Effector CD4-positive, alpha-beta T cell (primary cell): ENCODE data around the gene AKAP13.

Experiments used
- DNase-seq: peaks from one replicate; pipeline ENCODE4 v3.0.0-alpha.2; 2020

Gene AKAP13

DNA sequence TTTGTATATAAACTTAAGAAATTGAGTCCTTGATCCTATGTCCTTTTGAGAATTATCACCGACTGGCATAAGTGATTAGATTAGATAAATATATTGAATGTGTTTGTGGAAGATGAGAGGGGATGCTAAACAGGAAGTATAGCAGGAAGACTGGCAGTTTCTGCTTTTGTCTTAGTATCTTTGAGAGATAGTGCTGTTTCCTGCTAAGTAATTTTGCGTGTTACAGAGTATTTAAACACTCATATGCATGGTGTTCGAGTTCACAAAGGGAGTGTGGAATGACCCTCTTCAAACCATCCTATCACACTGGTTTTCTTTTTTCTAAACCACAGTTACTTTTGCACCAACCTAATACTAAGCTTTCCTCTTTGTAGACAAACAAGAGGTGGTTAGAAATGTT, 308.3 kb downstream of the AKAP13 start:
- no peak for DNase-seq

GRCh38 chr15:85689729-85690128, 309.3 kb downstream of the AKAP13 start:
- DNase-seq, result peak; percentile 58

- DNase-seq, result peak; percentile 20
Observed at GRCh38 chr15:85690561-85691231, 310.3 kb downstream of the AKAP13 start.

DNA sequence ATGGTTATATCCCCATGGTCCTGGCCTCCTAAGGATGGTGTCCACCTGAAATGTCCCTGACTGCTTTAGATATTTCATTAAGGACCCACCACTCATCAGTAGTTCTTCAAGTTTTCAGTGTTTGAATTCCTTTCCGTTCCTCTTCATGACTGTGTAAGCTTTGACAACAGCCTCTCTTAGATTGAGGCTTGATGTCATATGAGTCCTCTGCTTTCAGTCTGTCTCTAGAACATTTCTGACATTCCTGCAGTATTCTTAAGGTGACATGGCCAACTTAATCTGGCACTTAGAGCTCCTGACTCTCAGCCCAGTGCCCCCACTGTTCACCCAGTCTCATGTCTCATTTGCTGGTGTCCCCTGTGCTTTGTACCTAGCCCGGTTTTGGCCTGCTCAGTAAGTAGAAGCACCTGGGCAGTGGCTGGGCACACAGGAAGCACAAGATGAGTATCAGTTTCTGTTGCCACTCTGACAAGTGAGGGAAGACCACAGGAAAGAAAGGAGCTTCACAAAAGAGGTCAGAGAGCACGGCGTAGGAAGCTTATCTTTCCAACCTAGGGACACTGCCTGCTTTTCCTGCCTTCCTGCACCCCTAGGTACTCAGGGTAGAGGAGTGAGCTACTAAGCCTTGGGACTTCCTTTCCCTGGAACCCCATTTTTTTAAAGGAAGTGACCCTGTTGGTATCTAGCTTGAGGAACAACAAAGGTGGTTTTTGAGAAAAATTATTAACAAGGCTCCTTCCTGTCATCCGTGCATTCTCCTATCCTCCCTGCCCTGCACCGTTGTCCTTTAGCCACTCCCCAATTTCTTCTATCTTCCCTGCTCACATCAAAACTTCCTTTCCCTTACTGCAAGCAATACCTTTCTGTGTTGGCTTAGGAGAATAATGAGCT, 311.2 kb downstream of the AKAP13 start:
- no peak for DNase-seq

DNA sequence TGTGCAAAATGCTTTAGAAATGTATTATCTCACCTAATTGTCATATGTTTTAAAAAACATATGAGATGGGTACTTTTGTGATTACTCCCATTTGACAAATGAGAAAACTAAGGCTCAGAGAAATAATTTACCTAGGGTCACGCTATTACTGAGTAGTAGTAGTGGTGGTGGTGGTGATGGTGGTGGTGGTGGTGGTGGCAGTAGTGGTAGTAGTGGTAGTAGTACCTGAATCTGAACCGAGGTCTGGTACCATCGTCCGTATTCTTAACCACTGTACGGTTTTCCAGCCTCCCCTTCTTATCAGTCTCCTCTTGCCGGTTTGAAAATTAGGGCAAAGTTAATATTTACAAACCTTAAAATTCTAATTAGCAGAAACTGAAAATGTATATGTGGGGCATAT, 311.9 kb downstream of the AKAP13 start:
- DNase-seq, result no peak

DNA sequence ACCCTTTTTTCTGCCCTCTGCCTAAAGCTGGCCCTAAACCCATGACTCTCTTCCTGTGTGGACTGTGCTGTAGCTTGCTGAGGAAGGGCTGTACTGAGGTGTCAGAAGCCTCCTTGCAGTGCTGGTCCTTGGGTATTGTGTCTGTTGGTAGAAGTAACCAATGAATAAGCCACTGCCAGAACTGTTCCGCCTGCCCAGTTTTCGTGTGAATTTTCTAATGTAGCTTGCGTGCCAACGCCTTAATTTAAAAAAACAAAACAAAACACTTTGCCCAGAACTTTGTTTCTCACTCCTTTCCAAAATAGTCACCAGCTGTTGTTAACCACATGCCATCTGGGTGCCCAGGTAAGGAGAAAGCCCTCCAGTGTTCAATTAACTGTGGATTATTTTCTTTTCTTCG, 312.5 kb downstream of the AKAP13 start:
- peak; percentile 24 for DNase-seq

GRCh38 chr15:85693277-85693676, 312.9 kb downstream of the AKAP13 start:
- no peak for DNase-seq

DNA sequence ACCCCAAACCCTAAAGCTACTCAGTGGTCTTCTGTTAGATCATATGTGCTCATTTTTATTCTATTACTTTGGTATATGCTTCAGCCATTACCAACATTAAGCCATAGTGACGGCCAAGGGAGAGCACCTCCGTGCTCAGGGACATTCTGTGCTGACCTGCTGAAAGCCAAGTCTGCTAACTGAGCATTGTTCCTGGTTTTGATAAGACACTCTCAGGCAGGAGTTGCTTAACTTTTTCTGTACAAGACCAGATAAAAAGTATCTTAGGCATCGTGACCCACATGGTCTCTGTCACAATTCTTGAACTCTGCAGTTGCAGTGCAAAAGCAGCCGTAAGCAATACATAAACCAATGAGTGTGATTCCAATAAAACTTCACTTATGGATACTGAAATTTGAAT, 313.7 kb downstream of the AKAP13 start:
- no peak for DNase-seq

DNA sequence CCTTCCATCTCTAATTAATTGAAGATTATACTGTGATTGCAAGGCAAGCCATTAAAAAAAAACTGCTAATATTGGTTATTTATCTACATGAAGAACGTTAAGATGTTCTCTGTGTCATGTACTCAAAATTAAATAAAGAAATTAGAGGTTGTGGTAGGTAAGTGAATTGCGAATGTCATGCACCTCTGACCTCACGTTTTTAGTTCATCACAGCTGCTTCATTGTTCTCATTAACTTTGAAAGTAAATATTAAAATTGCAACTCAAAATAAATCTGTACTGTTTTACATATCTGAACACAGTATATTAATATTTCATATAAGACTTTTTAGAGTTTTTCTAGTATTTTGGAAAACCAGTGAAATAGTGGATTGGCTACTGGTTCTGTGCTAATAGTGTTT, 320.4 kb downstream of the AKAP13 start:
- no peak for DNase-seq

- peak; percentile 21 for DNase-seq
Observed at GRCh38 chr15:85702321-85703101, 322.1 kb downstream of the AKAP13 start.

- DNase-seq, result peak; percentile 21
Observed at GRCh38 chr15:85704066-85704465, 323.7 kb downstream of the AKAP13 start.

- DNase-seq, result no peak
Observed at GRCh38 chr15:85704720-85705429, 324.5 kb downstream of the AKAP13 start.

DNA sequence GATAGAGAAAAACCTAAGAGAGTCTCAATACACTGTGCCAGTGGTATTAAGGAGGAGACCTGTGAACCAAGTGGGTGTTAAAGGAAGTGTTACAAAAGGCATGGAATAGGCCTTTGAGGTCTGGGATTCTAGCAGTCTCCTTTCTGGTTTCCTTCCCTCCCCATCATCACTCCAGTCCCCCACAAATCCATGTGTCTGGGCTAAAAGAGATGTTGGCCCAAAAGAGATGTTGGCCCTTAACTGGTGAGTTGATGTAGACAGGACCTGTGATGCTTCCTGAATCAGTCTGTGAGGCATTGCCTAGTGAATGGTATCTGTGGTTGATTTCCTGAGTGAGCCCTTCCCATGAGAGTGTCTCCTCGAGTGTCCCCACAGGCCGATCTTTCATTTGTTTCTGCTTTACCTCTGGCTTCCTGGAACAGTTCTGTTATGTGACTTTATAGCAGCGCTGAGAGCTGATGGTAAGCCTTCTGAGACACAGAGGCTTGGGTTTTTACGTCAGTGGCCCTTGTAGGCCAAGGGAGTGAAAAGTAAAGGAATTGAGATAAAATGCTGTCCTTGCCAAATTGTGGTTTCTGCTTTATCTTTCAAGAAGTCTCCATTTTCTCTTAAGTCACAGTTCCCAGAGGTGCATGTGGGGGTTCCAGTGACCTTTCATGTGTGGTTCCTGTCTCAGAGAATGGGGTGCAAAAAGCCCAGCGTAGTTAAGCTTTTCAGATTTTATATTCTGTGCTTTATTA, 326.5 kb downstream of the AKAP13 start:
- DNase-seq, result peak; percentile 51

GRCh38 chr15:85707519-85708338, 327.3 kb downstream of the AKAP13 start:
- DNase-seq, result no peak

DNA sequence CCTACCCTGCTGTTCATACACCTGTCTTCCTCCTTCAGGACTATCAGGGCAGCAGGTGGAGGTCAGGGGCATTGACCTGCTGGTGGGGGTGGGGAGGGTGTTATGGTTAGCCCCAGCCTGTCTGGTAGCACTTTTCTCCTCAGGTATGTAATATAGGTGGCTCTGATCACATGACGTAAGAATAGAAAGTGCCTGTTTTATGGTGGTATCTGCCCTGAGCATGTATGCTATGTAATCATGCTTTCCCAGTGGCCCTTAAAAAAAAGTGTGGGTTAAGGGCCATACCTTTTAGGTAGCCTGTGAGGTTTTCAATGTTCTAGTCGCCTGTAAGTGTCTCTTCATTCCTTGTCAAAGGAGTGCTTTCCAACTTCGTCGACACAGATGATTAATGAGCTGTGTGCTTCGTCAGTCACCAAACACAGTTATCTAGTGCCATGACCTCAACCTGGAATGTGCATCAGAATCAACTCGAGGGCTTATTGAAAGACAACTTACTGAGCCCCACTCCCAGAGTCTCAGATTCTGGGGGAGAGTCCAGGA, 328.1 kb downstream of the AKAP13 start:
- DNase-seq, result no peak

DNA sequence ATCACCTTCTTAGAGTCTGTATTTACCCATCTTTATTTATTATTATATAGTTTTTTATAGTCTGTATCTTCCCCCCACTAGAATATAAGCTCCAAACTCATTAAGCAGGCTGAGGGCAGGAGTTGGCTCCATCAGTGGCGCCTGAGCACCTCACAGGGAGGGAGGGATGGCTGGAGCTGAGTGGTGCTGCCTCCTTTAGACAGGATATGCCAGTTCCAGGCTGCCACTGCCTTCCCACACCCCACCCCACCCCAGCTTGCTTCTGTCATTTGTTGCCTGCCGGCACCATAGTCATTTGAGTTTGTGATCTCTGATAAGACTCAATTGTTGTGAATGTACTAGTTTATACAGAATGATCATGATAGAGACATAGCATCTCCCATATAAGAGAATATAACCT, 328.8 kb downstream of the AKAP13 start:
- no peak for DNase-seq

DNA sequence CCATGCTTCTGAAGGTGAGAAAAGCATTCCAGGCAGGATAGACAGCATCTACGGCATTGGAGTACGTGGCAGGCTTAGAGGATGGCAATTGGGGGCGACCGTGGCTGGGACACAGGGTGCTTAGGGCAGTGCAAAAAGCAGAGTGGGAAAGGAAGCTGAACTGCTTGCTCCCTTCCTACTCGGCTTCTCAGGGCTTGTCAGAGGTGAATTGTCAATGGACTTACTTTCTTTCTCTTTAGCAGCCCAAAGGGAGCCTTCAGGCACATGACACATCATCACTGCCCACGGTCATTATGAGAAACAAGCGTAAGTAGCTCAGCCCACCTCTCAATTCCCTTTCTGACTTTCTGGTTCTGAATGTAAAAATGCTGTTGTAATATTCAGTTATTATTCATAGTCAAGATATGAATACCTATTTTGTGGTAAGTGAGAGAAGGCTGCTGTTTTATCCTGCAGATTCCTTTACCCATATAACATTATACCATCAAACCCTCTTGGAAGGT, 330.0 kb downstream of the AKAP13 start:
- no peak for DNase-seq

GRCh38 chr15:85711580-85712192, 331.3 kb downstream of the AKAP13 start:
- DNase-seq, result no peak

- no peak for DNase-seq
Observed at GRCh38 chr15:85716261-85716660, 335.9 kb downstream of the AKAP13 start.

GRCh38 chr15:85717212-85717611, 336.8 kb downstream of the AKAP13 start:
- no peak for DNase-seq
